ENCODE measurements around the gene UQCC3.

- TF ChIP-seq POLR2A (IDR thresholded peaks at IDR 0.05) (no peak), CTCF (IDR thresholded peaks at IDR 0.05) (no peak)
These were observed 45.3 kb downstream of the UQCC3 start for GRCh38 chr11:62716816-62717215.

All from breast epithelium (tissue), 3 donors.